ENCODE measurements around the gene CD300LF. TPM values are rescaled to one million over a fixed set of nuclear protein-coding genes. Genes with fewer than 3 reads are reported as not detected.

The CD300LF gene
- total RNA-seq, 1 donor from 2014 or later = 0.46 TPM

DNA sequence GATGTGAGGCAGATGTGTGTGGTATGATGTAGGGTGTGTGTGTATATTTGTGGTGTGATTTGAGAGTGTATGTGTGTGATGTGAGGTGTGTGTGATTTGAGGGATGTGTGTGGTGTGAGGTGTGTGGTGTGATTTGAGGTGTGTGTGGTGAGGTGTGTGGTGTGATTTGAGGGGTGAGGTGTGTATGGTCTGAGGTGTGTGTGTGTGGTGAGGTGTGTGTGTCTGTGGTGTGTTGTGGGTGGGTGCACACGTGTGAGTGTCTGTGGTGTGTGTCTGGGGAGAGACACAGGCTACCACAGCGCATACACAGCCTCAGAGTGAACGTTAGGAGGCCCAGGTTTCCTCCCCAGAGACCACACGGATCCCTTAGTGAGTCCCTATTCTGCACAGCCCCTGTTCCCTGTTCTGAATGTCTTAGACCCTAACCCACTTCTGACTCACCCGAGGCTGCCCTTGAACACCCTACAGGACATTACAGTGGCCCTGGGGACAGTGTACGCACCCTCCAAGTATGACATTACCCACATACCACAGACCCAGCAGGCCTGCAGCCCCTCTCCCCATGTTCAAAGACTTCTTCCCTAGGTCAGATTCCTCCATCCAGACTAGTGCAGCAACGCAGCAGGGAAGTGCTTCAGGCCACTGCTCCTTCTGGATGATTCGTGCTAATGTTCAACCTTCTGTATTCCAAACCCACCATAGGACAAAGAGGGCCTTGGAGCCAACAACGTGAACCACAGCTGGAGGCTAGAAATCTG lies 20.8 kb upstream of the CD300LF start:
- intact Hi-C loops (cut with DNase I) = loop anchor here (10.0 kb wide), 1 partner anchor 169 kb away; the partner anchor contains the start of gene CD300H
- no peak for DNase-seq (ENCODE audit: low spot score)

- intact Hi-C loops (cut with DNase I) = loop anchor here (10.0 kb wide), 1 partner anchor 167 kb away; the partner anchor contains the start of gene CD300H
- no peak for DNase-seq (ENCODE audit: low spot score)
Measured at GRCh38 chr17:74732042-74732867, 19.5 kb upstream of the CD300LF start.

GRCh38 chr17:74731347-74731605 lies 18.6 kb upstream of the CD300LF start:
- intact Hi-C loops (cut with DNase I) = loop anchor here (10.0 kb wide), 1 partner anchor 166 kb away; the partner anchor contains the start of gene CD300H
- no peak for DNase-seq (ENCODE audit: low spot score)

DNA sequence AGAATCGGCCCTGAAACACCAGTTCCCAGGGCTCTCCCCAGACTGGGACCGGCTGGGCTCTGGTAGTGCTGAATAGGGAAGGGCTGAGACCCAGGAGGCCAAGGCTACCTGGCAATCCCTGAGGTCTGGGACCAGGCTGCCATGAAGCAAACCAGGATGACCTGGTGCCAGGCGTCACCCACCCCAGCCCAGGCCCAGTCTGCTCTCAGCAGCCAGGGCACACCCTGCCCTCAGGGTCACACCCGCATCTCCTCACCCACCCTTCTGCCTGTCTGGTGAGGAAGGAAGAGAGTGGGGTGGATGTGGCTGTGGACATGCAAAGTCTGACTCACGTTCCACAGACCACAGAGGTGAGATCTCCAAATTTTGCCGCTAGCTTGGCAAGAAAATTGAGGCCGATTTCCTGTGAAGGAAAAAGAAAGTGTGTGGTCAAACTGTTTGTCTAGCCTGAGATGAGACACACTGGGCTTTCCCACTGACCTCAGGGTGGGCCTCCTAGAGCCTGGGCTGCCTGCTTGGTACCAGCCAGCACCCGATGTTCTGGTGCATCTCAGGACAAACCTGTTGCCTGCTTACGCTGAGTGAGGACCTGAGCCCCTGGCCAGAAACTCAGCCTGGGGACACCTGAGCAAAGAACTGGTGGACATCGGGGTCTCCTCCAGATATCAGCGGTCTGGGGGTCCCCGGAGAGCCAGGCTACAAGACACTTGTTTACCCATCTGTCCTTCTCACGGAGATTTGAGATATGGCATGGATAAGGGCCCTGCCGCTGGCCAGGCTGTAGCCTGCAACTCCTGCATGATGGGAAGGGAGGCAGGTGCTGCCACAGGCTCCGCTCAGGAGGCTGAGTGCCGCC lies 18.0 kb upstream of the CD300LF start:
- intact Hi-C loops (cut with DNase I) = loop anchor here (10.0 kb wide), 1 partner anchor 166 kb away; the partner anchor contains the start of gene CD300H
- no peak for DNase-seq (ENCODE audit: low spot score)

GRCh38 chr17:74729866-74730265 lies 17.1 kb upstream of the CD300LF start:
- intact Hi-C loops (cut with DNase I) = loop anchor here (10.0 kb wide), 1 partner anchor 165 kb away; the partner anchor contains the start of gene CD300H
- DNase-seq (ENCODE audit: low spot score) = no peak

DNA sequence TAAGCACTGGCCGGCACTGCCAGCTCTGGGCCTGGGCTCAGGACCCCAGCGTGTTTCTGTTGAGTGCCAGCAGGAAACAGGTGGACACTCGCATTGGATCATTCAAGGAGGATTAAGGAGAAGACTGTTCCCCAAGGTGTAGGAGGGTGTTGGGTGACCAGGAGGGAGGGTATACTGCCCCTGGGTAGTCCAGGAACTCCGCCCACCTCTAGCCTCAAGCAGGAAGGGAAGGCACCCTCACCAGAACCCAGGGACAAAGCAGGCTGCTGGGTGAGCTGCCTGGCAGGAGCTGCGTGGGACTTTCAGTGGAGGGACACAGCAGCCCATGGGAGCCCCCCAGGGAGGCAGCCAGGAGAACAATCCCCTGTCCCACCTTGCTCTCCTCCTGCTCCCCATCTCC lies 16.6 kb upstream of the CD300LF start:
- no peak for DNase-seq (ENCODE audit: low spot score)
- intact Hi-C loops (cut with DNase I) = no loop called here

GRCh38 chr17:74728702-74729075 lies 16.0 kb upstream of the CD300LF start:
- DNase-seq (ENCODE audit: low spot score) = no peak
- intact Hi-C loops (cut with DNase I) = no loop called here

DNA sequence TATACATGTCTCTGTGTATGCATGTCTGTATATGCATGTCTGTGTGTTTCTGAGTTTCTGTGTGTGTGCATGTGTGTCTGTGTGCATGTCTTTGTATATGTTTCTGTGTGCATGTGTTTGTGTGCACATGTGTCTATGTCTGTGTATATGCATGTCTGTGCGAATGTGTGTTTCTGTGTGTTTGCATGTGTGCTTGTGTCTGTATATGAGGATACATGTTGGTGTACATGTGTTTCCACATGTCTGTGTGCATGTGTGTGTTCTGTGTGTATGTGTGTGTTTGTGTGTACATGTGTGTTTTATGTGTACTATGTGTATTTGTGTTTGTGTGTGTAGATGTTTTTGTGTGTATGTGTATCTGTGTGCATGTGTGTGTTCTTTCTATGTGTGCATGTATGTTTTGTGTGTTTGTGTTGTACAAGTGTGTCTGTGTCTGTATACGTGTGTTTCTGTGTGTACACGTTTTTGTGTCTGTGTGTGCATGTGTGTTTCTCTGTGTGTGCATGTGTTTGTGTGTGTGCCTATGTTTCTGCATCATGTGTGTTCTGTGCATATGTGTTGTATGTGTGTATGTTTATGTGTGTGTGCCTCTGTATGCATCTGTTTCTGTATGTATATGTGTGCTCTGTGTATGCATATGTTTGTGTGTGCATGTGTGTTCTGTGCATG lies 15.4 kb upstream of the CD300LF start:
- intact Hi-C loops (cut with DNase I) = no loop called here

GRCh38 chr17:74725111-74725510 lies 12.4 kb upstream of the CD300LF start:
- intact Hi-C loops (cut with DNase I) = no loop called here
- DNase-seq (ENCODE audit: low spot score) = no peak

More for the DNA sequence above, 15.4 kb upstream of the CD300LF start:
- DNase-seq (ENCODE audit: low spot score) = no peak

- intact Hi-C loops (cut with DNase I) = no loop called here
Measured at GRCh38 chr17:74723891-74724290, 11.2 kb upstream of the CD300LF start.

GRCh38 chr17:74722782-74723181 lies 10.1 kb upstream of the CD300LF start:
- intact Hi-C loops (cut with DNase I) = no loop called here
- no peak for DNase-seq (ENCODE audit: low spot score)

More at GRCh38 chr17:74723891-74724290, 11.2 kb upstream of the CD300LF start:
- DNase-seq (ENCODE audit: low spot score) = no peak

DNA sequence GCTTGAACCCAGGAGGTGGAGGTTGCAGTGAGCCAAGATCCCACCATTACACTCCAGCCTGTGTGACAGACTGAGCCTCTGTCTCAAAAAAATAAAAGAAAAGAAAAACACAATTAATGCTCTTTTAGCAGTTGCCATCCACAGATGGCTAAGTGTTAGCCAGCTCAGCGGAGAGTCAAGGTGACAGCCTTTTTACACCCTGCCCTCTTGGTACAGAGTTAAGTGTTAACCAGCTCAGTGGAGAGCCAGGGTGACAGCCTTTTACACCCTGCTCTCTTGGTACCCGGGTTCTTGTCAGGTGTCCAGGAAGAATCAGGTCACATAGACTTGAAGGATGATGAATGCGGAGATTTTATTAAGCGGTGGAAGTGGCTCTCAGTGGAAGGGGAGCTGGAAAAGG lies 7.8 kb upstream of the CD300LF start:
- intact Hi-C loops (cut with DNase I) = no loop called here

GRCh38 chr17:74715144-74715543 lies 2.4 kb upstream of the CD300LF start:
- intact Hi-C loops (cut with DNase I) = no loop called here
- no peak for DNase-seq (ENCODE audit: low spot score)

More for the DNA sequence above, 7.8 kb upstream of the CD300LF start:
- no peak for DNase-seq (ENCODE audit: low spot score)

DNA sequence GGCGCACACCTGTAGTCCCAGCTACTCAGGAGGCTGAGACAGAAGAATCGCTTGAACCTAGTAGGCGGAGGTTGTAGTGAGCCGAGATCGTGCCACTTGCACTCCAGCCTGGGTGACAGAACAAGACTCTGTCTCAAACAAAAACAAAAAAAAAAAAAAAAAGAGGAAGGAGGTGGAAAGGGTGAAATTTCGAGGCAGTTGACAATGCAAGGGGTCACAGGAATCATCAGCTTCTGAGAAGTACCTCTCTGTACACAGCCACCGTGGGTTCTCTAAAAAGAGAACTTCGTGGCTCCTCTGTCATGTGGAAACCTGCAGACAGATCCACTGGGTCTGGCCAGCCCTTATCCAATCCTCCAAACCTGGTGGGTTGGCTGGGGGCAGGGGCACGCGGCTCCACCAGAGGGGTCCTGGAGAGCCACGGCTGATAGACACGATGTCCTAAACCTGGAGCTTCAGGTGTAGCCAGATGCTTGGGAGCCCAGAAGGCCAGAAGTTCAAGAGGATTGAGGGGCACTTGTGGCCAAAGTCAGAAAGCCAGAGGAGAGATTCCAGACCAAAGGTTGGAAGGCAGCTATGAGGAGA lies 540 bp upstream of the CD300LF start:
- DNase-seq (ENCODE audit: low spot score) = no peak
- intact Hi-C loops (cut with DNase I) = no loop called here

DNA sequence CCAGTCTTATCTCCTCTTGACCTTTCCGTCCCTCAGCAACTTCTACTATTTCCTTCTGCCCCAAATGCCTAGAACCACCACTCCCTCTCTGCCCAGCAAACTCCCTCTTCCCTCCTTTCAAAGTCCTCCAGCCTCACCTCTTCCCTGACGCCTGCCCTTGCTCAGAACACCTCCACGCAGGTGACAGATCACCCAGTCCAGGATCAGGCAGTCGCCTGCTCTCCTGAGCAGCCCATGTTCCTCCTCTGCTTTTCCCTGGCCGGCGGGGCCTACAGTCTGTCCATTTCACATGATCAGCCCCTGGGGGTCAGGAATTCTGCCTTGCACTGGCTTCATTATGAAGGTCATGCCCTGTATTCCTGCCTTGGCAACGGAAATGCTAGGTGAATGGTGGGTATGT lies 422 bp downstream of the CD300LF start:
- intact Hi-C loops (cut with DNase I) = no loop called here
- no peak for DNase-seq (ENCODE audit: low spot score)

DNA sequence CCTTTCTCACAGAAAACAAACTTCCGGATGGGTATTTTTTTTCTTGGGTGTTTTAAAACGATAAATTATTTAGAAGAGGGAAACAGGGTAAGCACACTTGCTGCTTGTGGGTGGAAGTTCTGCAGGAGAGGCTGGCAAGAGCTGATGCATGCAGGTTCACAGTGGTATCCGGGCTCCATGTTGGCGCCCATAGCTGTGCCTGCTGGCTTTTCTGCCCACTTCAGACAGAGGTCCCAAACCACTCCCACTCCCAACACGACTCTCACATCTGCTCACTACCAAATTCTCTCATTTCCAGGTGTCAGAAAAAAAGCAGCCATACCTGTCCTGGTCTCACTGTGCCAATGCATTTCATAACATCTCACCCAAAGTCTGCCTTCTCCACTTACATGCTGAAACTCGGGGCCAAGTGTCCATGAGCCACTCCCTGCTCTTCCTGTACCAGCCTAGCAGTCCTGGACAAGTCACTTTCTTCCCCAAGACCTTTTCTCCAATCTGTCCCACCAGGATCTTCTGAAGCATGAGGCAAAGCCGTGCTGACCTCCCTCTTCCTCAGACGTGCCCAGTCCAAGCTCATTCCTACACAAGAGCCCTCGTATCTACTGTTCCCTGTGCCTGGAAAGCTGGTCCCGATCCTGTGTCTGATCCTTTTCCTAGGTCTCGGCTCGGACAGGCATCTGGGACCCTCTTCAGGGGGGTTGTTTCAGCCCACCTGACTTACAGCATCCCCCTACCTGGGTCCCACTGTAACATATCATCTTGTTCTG lies 1.5 kb downstream of the CD300LF start:
- intact Hi-C loops (cut with DNase I) = no loop called here
- no peak for DNase-seq (ENCODE audit: low spot score)

- no peak for DNase-seq (ENCODE audit: low spot score)
- intact Hi-C loops (cut with DNase I) = no loop called here
Measured at GRCh38 chr17:74704544-74704943, 8.2 kb downstream of the CD300LF start.

- no peak for DNase-seq (ENCODE audit: low spot score)
- intact Hi-C loops (cut with DNase I) = no loop called here
Measured at GRCh38 chr17:74703311-74703710, 9.4 kb downstream of the CD300LF start.

Data from cardiac septum (tissue), 1 donor.